Epithelial cell of esophagus (primary cell): ENCODE data around the gene TULP3.

Source experiments
- DNase-seq: peaks from one replicate; pipeline ENCODE4 v3.0.0; 2010; ENCODE audit warnings: low read depth
- H3K4me3 ChIP-seq: 2 replicates; pipeline ENCODE4 v1.5.1; 2011; ENCODE audit warnings: mild to moderate bottlenecking, low read length, control low read depth
- TF ChIP-seq, protein P1 (sequence below): IDR thresholded peaks from 2 replicates; pipeline ENCODE4 v1.5.1; 2011; ENCODE audit warnings: low read depth, mild to moderate bottlenecking, low read length, control low read depth, inconsistent platforms; ENCODE audit not compliant: insufficient read depth; ENCODE audit errors: missing control alignments

The TULP3 gene

DNA sequence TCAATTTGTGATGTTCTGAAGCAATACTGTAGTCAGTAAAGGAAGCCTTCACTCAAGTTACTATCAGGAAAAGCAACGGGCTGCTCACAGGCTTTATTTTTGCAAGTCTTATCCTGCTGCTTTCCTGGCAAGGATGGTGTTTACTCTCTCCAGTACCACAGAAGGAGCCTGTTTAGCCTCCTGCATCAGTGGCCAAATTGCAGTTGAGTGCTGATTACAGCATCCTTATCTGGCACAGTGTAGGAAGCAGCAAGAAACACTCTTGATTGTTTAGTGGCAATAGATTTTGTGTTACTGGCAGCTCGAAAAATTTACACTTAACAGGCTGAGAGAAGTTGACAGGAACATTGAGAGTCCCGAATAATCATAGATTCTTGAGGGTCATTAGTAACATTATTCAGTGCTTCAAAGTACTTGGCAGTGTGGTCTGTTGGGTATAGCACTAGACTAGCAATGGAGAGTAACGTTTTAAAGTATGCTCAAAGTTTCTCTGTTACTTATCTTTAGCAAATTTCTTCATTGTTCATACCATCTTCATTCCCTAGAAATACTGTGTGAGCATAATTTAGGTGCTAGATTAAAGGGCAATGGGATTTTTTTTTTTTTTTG lies 11.7 kb downstream of the TULP3 start:
- TF ChIP-seq, protein P1, sequence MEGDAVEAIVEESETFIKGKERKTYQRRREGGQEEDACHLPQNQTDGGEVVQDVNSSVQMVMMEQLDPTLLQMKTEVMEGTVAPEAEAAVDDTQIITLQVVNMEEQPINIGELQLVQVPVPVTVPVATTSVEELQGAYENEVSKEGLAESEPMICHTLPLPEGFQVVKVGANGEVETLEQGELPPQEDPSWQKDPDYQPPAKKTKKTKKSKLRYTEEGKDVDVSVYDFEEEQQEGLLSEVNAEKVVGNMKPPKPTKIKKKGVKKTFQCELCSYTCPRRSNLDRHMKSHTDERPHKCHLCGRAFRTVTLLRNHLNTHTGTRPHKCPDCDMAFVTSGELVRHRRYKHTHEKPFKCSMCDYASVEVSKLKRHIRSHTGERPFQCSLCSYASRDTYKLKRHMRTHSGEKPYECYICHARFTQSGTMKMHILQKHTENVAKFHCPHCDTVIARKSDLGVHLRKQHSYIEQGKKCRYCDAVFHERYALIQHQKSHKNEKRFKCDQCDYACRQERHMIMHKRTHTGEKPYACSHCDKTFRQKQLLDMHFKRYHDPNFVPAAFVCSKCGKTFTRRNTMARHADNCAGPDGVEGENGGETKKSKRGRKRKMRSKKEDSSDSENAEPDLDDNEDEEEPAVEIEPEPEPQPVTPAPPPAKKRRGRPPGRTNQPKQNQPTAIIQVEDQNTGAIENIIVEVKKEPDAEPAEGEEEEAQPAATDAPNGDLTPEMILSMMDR, result no peak
- no peak overlapping the region for H3K4me3 ChIP-seq
- peak; percentile 8 for DNase-seq

DNA sequence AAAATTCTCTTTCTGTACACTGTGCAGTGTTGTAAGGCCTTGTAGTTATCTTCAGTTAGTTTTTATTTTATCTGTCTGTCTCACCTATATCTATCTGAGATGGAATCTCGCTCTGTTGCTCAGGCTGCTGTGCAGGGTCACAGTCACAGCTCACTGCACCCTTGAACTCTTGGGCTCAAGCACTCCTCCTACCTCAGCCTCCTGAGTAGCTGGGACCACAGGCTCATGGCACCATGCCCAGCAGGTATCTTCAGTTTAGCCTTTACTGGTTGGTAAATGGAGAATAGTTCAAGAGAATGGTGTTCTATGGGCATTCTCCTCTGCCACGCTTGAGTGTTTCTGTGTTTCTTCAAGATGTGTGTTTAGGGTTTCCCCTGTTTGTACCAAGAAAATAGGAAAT lies 13.6 kb downstream of the TULP3 start:
- TF ChIP-seq, protein P1, result no peak
- no peak for DNase-seq

DNA sequence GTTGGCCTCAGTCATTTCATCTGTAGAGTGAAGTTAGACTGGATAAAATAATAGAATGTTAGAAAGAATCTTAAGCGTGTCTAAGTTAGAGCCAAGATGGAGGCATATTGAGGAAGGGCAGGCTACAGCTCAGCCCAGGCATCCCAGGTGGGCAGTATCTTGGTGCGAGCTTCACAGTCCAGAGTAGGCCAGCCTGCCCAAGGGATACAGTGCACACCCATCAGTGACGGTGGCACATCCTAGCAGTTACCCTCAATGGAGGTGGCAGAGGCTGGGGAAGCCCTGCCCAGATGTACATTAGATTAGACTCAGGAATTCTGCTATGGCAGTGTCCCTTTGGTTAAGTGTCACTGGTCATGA lies 21.5 kb downstream of the TULP3 start:
- DNase-seq, result no peak
- H3K4me3 ChIP-seq, result no peak overlapping the region
- TF ChIP-seq, protein P1, result no peak

More for the DNA sequence above, 13.6 kb downstream of the TULP3 start:
- H3K4me3 ChIP-seq, result no peak overlapping the region

DNA sequence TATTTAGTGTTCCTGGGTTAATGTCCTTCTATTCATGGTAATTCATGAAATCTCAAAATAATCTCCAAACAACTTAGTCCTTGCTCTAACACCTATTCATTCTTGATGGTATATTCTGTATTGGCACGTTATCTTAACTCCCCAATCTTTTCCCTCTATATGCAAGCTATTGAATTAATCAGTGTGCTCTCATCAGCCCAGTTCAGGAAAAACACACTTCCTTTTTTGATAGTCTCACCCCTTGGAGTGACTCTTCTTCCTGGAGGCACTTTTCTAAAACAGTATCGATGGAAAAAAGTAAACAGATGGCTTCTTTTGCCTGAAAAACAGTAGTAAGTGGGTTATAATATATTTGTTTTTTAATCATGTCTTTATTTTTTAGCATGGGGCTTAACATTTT lies 28.6 kb downstream of the TULP3 start:
- TF ChIP-seq, protein P1, result no peak
- DNase-seq, result no peak
- H3K4me3 ChIP-seq, result no peak overlapping the region

DNA sequence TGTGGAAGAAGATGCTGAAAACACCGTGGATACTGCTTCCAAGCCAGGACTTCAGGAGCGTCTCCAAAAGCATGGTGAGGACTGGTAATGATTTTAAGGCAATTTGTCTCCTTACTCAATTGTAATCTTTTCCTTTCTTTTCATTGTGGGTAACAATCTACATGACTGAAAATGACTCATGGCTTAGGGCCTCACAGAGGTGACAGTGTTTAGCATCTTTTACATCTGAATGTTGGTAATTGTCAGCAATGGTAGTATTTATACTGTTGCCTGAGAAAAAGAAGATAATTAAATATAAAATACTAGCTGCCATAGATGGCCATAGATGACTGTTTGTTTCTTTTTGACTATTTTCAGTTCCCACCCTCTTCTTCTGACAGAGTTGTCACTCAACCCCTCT lies 31.6 kb downstream of the TULP3 start:
- TF ChIP-seq, protein P1, result no peak
- DNase-seq, result no peak
- H3K4me3 ChIP-seq, result no peak overlapping the region

DNA sequence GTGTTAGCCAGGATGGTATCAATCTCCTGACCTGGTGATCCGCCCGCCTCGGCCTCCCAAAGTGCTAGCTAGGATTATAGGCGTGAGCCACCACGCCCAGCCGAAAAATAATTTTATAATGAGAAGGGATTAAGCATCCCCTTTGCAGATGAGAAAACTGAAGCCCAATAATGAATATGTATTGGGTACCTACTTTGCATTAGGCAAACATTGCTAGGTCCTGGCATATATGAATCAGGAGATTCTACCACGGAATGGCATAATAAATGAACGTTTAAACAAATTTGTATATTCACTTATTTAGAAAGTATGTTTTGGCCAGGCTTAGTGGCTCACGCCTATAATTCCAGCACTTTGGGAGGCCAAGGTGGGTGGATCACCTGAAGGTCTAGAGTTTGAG lies 32.4 kb downstream of the TULP3 start:
- TF ChIP-seq, protein P1, result no peak
- H3K4me3 ChIP-seq, result no peak overlapping the region
- DNase-seq, result no peak

DNA sequence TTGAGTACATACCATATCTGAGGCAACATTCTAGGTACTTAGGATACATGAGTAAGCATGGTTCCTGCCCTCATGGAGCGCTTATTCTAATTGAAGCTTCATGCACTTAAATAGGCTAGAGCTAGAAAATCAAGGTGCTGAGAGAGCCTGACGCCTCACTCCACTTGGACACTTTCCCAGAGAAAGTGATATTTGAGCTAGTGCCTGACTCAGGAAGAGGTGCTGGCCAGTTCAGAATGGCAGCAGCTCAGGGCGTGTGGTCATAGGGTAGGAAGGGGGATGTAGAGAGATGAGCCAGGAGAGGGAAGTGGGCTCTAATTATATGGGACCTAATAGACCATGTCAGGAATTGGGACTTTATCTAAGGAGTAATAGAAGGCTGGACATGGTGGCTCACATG lies 33.3 kb downstream of the TULP3 start:
- no peak overlapping the region for H3K4me3 ChIP-seq
- TF ChIP-seq, protein P1, result no peak
- DNase-seq, result peak; percentile 21
